Astrocyte of the spinal cord (primary cell): ENCODE data around the gene CDKAL1.
A peak's percentile ranks its signal among the peaks of the same experiment; 100 is the strongest.

ENCODE experiments used
- DNase-seq: peaks from one replicate; pipeline ENCODE4 v3.0.0; 2011; ENCODE audit warnings: low read depth, low spot score
- H3K4me3 ChIP-seq: 2 replicates; pipeline ENCODE4 v1.5.1; 2011; ENCODE audit warnings: low read depth, mild to moderate bottlenecking, low read length, moderate library complexity
- in situ Hi-C: cut with HindIII; loops from 2 replicates; pipeline ENCODE4 v1.10.0; 2017; ENCODE audit warnings: low sequenced_read_pairs
- TF ChIP-seq, protein P1 (sequence below): IDR thresholded peaks from 2 replicates; pipeline ENCODE4 v1.5.1; 2012; ENCODE audit warnings: low read depth, mild to moderate bottlenecking, low read length, inconsistent platforms

Gene CDKAL1

DNA sequence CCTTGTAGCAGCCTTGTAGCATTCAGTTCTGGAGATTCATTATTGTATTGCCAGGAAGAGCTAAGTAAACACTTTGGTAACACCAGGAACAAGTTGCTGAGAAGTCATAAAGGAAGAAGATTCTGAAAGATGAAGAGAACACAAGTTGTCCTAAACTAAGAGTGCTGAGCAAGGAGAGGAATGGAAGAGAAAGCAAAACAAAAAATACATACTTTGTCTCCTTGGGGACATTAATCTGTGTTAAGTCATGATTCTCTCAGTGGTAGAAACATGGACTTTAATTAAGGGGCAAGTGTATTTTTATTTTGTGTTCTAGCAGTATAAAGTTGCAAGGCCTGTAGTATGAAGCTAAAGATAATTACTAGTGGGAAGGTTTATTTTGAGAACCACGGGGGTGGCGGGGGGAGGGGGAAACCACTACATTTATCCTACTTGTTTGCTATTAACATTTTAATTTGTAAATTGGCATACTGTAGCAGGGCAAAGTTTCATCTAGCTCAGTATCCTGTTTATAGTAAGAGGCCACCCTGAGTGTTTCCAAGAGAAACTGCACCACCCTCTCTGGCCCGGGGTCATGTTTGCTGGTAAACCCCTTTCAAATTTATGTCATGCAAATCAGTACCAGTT lies 463.0 kb downstream of the CDKAL1 start:
- no peak overlapping the region for H3K4me3 ChIP-seq
- DNase-seq = peak; percentile 18
- in situ Hi-C loops = no loop called here
- TF ChIP-seq, protein P1, sequence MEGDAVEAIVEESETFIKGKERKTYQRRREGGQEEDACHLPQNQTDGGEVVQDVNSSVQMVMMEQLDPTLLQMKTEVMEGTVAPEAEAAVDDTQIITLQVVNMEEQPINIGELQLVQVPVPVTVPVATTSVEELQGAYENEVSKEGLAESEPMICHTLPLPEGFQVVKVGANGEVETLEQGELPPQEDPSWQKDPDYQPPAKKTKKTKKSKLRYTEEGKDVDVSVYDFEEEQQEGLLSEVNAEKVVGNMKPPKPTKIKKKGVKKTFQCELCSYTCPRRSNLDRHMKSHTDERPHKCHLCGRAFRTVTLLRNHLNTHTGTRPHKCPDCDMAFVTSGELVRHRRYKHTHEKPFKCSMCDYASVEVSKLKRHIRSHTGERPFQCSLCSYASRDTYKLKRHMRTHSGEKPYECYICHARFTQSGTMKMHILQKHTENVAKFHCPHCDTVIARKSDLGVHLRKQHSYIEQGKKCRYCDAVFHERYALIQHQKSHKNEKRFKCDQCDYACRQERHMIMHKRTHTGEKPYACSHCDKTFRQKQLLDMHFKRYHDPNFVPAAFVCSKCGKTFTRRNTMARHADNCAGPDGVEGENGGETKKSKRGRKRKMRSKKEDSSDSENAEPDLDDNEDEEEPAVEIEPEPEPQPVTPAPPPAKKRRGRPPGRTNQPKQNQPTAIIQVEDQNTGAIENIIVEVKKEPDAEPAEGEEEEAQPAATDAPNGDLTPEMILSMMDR = no peak

DNA sequence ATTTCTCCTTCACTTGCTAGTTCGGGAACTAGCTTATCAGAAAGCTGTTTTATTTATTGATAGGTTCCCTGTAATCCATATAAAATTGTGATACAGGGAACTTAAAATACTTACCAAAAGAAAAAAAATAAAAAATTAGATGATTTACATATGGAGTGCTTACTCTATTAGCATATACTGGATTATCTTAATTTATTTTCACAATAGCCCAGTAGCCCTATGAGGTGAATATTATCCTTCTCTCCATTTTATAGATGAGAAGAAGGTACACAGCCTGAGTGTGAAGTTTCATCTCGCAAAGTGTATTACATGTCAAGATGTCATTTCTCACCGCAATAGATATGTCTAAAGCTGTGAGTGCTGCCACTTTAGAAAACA lies 463.5 kb downstream of the CDKAL1 start:
- TF ChIP-seq, protein P1 = no peak
- DNase-seq = no peak
- in situ Hi-C loops = no loop called here
- no peak overlapping the region for H3K4me3 ChIP-seq

DNA sequence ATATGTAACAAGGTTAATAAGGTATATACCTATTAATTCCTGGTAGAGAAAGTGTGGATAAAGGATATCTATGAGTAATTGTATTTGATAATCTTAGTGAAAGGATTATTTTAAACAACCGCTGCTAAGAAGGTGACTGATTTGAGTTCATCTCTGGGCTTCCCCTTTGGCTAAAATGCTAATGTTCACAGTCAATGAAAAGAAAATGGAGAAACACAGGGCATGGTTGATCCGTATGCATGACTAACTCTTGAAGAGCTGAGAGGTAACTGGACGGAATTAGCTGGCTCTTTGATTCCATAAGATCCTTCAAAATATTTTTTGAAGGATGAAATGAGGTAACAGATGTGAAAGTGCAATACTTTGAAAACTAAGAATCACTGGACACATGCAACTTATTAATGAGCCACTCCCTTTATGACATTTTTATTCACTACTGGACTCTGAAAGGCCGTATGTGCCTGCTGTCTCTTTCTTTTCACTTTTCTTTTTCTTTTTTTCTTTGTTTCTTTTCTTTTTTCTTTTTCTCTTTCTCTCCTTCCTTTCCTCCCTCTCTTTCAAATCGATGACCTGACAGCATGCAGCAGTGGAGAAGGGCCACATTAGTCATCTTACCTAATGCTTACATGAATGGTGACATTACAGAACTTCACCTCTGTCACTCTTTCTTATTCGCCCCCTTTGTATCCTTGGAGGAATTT lies 464.6 kb downstream of the CDKAL1 start:
- DNase-seq = no peak
- TF ChIP-seq, protein P1 = no peak
- no peak overlapping the region for H3K4me3 ChIP-seq
- in situ Hi-C loops = no loop called here

DNA sequence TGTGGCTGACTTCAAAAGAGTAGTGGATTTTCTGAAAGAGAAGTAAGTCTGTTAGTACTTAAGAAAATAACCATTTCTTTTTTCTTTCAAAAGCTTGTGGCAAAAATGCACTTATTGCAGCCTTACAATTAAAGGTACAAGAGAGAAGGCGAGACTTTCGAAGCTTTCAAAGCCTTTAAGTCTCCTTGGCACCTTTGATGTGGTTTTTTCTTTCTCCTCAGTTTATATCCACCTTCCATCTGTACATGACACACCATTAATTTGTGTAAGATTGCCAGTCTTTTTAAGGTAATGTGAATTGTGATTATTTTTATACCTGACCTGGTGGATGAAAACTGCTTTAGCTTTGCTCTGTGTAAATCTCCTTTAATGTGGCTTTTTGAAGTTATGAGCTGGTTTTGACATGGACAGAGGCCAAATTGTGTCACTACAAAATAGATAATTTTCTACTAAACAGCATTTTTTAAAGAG lies 466.1 kb downstream of the CDKAL1 start:
- DNase-seq = peak; percentile 35
- TF ChIP-seq, protein P1 = no peak
- in situ Hi-C loops = no loop called here
- no peak overlapping the region for H3K4me3 ChIP-seq

DNA sequence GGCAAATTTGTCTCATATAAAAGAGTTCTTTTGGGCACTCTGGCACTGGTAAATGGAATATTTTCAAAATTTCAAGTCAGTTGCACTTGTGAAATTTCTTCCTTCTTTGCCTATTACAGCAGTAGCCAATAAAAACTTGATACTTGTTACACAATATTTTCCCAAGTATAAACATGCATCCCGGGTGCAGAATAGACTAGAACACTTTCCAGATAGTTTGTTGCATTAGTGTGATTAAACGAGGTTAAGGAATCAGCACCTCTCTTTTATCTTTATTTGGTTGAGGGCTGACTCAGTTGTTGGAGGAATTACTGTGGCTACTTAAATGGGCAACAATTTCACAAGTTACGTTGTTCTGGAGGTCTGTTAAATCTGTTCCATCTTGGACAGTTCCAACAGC lies 467.5 kb downstream of the CDKAL1 start:
- TF ChIP-seq, protein P1 = no peak
- no peak overlapping the region for H3K4me3 ChIP-seq
- DNase-seq = peak; percentile 15
- in situ Hi-C loops = no loop called here

DNA sequence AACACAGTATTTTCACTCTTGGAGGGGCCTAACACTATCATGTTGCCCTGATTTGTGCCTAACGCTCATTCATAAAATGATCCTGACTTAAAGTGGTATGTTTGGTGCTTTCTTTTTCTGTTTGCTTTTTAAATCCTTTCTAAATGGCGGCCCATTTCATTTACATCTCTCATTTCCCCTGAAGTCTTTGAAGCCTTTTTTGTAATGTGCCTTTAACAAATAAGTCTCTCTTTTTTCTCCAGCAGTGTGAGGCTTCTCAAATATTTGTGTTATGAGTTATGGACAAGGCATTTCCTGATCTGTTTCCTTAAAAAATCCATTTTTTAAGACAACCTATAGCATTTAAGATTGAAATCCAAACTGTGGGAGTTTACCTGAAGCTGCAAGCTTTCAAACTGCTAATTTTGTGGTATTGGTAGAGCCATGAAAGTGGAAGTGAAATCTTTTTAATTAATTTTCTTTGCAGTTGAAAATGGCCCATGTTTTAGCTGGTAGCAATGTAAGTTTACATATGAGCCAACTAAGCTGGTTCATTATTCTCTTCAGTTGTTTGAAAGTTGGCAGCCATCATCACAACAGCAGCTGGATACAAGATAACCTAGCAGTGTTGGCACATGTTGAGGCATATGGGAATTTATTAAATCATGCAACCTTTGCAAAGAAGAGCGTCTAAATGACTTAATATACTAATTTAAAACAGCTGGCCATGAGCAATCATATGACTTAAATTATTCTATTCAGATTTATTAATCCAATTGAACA lies 469.7 kb downstream of the CDKAL1 start:
- peak; percentile 77 for DNase-seq
- in situ Hi-C loops = no loop called here
- TF ChIP-seq, protein P1 = no peak
- H3K4me3 ChIP-seq = no peak overlapping the region
